ENCODE measurements around the gene ELP1.

- TF ChIP-seq POLR2A (IDR thresholded peaks at IDR 0.05) = no peak
- no peak for TF ChIP-seq CTCF (IDR thresholded peaks at IDR 0.05)
These were observed 74.3 kb downstream of the ELP1 start for GRCh38 chr9:108859459-108860114.

All from sigmoid colon (tissue), 3 donors.